DOHH2 (cell line): ENCODE results near the gene EIF6.

Experiments
- CTCF ChIP-seq: fragments of 200-600 bp; sonication (generic); IDR thresholded peaks from one replicate; pipeline ENCODE4 v1.5.1; 2014; ENCODE audit warnings: antibody characterized with exemption, mild to moderate bottlenecking, low read depth, low read length; ENCODE audit not compliant: poor library complexity, severe bottlenecking
- EZH2phosphoT487 ChIP-seq: fragments of 200-600 bp; sonication (generic); IDR thresholded peaks from 2 replicates; pipeline ENCODE4 v1.6.1; 2017; ENCODE audit warnings: borderline replicate concordance, mild to moderate bottlenecking, antibody characterized with exemption, low read length, moderate library complexity, mixed read lengths

DNA sequence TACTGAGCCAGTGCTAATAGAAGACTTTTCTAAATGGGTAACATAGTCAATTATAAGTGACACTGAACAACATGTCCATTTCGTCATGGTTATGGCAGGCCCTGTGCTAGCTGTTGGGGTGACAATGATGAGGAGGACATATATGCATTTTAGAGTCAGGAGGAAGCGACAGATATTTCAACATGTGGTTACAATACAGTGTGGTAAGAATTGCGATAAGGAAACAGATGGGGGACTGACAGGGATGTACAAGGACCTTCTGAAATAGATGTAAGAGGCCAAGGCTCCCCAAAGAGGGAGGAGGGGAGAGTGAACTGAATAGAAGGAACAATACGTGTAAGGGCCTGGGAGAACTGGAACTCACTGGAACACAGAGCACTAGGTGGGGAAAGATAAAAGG lies 46.4 kb downstream of the EIF6 start:
- TF ChIP-seq CTCF (no peak), EZH2phosphoT487 (no peak)
